ENCODE results near the gene P4HTM.

Gene P4HTM

DNA sequence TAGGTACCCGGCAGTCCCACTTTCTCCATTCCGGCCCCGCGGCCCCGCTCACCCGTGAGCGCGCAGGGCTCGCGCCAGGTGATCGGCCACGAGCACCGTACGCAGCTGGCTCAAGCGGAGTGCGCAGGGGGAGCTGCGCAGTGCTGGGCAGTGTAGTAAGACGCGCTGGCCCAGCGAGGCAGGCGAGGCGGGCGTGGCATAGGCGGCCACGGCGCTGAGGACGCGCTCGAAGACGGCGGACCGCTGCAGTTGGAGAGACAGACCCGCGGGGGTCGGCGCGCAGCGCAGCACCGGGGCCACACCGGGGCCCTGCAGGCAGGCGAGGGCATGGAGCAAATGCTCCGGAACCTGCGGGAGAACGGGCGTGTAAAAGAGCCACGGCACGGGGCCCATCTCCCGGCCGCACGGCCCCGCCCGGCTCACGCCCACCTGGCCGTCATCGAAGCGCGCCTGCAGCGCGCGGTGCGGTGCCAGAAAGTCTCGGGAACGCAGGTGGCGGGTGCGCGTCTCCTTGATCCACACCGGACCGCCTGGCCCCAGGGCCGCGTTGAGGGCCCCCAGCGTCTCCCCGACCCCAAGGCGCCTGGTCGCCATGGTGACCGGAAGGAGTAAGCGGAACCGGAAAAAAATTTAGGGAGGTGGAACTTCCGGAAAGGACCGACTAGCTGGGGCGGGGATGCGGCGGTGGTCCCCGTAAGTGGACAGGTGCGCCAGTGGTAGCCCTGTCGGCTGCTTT lies 28.1 kb downstream of the P4HTM start, which contains the start of gene DALRD3 (continued):
- no peak for TF ChIP-seq OVOL3 (tag by site-specific recombination; IDR thresholded peaks at IDR 0.05)
- no peak for TF ChIP-seq ZNF239 (tag by site-specific recombination; IDR thresholded peaks at IDR 0.05)
- no peak; the same call in 1 of the 2 replicates for TF ChIP-seq HOXC10 (CRISPR knock-in tag; IDR thresholded peaks at IDR 0.05)
- TF ChIP-seq ZNF76 (tag by site-specific recombination; IDR thresholded peaks at IDR 0.05; ENCODE audit: borderline replicate concordance, low read depth) = peak; percentile 39; the same call in 1 of the 2 replicates
- TF ChIP-seq, protein P1, sequence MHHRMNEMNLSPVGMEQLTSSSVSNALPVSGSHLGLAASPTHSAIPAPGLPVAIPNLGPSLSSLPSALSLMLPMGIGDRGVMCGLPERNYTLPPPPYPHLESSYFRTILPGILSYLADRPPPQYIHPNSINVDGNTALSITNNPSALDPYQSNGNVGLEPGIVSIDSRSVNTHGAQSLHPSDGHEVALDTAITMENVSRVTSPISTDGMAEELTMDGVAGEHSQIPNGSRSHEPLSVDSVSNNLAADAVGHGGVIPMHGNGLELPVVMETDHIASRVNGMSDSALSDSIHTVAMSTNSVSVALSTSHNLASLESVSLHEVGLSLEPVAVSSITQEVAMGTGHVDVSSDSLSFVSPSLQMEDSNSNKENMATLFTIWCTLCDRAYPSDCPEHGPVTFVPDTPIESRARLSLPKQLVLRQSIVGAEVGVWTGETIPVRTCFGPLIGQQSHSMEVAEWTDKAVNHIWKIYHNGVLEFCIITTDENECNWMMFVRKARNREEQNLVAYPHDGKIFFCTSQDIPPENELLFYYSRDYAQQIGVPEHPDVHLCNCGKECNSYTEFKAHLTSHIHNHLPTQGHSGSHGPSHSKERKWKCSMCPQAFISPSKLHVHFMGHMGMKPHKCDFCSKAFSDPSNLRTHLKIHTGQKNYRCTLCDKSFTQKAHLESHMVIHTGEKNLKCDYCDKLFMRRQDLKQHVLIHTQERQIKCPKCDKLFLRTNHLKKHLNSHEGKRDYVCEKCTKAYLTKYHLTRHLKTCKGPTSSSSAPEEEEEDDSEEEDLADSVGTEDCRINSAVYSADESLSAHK (tag by site-specific recombination; IDR thresholded peaks at IDR 0.05) = no peak
- no peak for TF ChIP-seq ZNF561 (tag by site-specific recombination; IDR thresholded peaks at IDR 0.05; ENCODE audit: borderline replicate concordance)
- TF ChIP-seq ZNF529 (tag by site-specific recombination; IDR thresholded peaks at IDR 0.05; ENCODE audit: insufficient replicate concordance) = no peak
- no peak; the same call in 1 of the 2 replicates for TF ChIP-seq EGR2 (tag by site-specific recombination; IDR thresholded peaks at IDR 0.05; ENCODE audit: low read depth)
- no peak for TF ChIP-seq ZNF16 (tag by site-specific recombination; IDR thresholded peaks at IDR 0.05; ENCODE audit: low read depth)
- TF ChIP-seq, protein P2, sequence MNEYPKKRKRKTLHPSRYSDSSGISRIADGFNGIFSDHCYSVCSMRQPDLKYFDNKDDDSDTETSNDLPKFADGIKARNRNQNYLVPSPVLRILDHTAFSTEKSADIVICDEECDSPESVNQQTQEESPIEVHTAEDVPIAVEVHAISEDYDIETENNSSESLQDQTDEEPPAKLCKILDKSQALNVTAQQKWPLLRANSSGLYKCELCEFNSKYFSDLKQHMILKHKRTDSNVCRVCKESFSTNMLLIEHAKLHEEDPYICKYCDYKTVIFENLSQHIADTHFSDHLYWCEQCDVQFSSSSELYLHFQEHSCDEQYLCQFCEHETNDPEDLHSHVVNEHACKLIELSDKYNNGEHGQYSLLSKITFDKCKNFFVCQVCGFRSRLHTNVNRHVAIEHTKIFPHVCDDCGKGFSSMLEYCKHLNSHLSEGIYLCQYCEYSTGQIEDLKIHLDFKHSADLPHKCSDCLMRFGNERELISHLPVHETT (tag by site-specific recombination; IDR thresholded peaks at IDR 0.05) = no peak
- no peak for TF ChIP-seq ZNF664 (tag by site-specific recombination; IDR thresholded peaks at IDR 0.05)
- no peak for TF ChIP-seq HOXD13 (CRISPR knock-in tag; IDR thresholded peaks at IDR 0.05; ENCODE audit: borderline replicate concordance)
- no peak for TF ChIP-seq ZNF132 (tag by site-specific recombination; IDR thresholded peaks at IDR 0.05; ENCODE audit: borderline replicate concordance)
- TF ChIP-seq ZNF521 (tag by site-specific recombination; IDR thresholded peaks at IDR 0.05) = no peak
- TF ChIP-seq, protein P3, sequence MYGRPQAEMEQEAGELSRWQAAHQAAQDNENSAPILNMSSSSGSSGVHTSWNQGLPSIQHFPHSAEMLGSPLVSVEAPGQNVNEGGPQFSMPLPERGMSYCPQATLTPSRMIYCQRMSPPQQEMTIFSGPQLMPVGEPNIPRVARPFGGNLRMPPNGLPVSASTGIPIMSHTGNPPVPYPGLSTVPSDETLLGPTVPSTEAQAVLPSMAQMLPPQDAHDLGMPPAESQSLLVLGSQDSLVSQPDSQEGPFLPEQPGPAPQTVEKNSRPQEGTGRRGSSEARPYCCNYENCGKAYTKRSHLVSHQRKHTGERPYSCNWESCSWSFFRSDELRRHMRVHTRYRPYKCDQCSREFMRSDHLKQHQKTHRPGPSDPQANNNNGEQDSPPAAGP (tag by site-specific recombination; IDR thresholded peaks at IDR 0.05) = no peak; the same call in 1 of the 2 replicates
- TF ChIP-seq ZNF341 (tag by site-specific recombination; IDR thresholded peaks at IDR 0.05; ENCODE audit: low read depth) = peak; percentile 39; the same call in 1 of the 2 replicates
- no peak for TF ChIP-seq ZNF677 (tag by site-specific recombination; IDR thresholded peaks at IDR 0.05)
- TF ChIP-seq PRDM2 (tag by site-specific recombination; IDR thresholded peaks at IDR 0.05; ENCODE audit: borderline replicate concordance) = no peak
- TF ChIP-seq, protein P4, sequence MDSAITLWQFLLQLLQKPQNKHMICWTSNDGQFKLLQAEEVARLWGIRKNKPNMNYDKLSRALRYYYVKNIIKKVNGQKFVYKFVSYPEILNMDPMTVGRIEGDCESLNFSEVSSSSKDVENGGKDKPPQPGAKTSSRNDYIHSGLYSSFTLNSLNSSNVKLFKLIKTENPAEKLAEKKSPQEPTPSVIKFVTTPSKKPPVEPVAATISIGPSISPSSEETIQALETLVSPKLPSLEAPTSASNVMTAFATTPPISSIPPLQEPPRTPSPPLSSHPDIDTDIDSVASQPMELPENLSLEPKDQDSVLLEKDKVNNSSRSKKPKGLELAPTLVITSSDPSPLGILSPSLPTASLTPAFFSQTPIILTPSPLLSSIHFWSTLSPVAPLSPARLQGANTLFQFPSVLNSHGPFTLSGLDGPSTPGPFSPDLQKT (IDR thresholded peaks at IDR 0.05; ENCODE audit: borderline replicate concordance, low read depth, low read length) = no peak
- no peak for TF ChIP-seq SALL2 (tag by site-specific recombination; IDR thresholded peaks at IDR 0.05; ENCODE audit: borderline replicate concordance)
- TF ChIP-seq ZNF184 (tag by site-specific recombination; IDR thresholded peaks at IDR 0.05) = no peak
- TF ChIP-seq ZNF2 (tag by site-specific recombination; IDR thresholded peaks at IDR 0.05) = no peak; the same call in 1 of the 2 replicates
- peak; percentile 71 for TF ChIP-seq GLIS1 (tag by site-specific recombination; IDR thresholded peaks at IDR 0.05)
- no peak for TF ChIP-seq ZNF114 (tag by site-specific recombination; IDR thresholded peaks at IDR 0.05)
- no peak for TF ChIP-seq ZNF157 (tag by site-specific recombination; IDR thresholded peaks at IDR 0.05)
- no peak for TF ChIP-seq ZNF791 (tag by site-specific recombination; IDR thresholded peaks at IDR 0.05)
- no peak for TF ChIP-seq ZNF394 (tag by site-specific recombination; IDR thresholded peaks at IDR 0.05; ENCODE audit: borderline replicate concordance)
- TF ChIP-seq ZNF133 (tag by site-specific recombination; IDR thresholded peaks at IDR 0.05) = no peak; the same call in 1 of the 2 replicates

Data from HEK293 (cell line).